GM18873 (cell line): Measurements from ENCODE around the gene CLCNKB.
"Not testable (repeated sequence)": the region's sequence is repeated elsewhere in the genome, so short reads cannot be mapped to it uniquely, and the experiment has no call there.

ENCODE experiments used
- ATAC-seq: cut with Tn5 transposase; IDR thresholded peaks from one replicate; pipeline ENCODE4 v1.9.1; 2021; ENCODE audit warnings: mild to moderate bottlenecking, moderate library complexity, moderate number of reproducible peaks; ENCODE audit not compliant: unreplicated experiment, low FRiP score

CLCNKB gene

GRCh38 chr1:16014509-16015482 is 28.8 kb upstream of the CLCNKB start:
- ATAC-seq, result no peak

DNA sequence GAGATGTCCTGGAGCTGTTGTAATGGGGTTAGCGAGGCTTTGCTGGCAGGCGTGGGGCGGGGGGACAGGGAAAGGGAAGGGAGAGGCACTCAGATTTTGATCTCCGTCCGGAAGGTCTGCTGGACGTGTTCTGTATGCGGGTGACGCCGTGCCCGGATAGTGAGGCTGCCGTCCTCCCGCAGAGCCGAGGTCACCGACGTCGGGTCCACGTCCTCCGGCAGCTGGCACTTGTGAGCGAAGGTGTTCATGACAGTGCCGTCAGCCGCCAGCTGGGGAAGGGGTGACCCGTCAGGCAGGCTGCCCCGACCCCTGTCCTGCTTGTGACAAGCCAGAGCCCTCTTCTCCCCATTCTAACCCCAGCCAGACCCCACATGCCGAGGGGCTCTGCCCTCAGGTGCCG is 28.1 kb upstream of the CLCNKB start:
- ATAC-seq, result no peak

DNA sequence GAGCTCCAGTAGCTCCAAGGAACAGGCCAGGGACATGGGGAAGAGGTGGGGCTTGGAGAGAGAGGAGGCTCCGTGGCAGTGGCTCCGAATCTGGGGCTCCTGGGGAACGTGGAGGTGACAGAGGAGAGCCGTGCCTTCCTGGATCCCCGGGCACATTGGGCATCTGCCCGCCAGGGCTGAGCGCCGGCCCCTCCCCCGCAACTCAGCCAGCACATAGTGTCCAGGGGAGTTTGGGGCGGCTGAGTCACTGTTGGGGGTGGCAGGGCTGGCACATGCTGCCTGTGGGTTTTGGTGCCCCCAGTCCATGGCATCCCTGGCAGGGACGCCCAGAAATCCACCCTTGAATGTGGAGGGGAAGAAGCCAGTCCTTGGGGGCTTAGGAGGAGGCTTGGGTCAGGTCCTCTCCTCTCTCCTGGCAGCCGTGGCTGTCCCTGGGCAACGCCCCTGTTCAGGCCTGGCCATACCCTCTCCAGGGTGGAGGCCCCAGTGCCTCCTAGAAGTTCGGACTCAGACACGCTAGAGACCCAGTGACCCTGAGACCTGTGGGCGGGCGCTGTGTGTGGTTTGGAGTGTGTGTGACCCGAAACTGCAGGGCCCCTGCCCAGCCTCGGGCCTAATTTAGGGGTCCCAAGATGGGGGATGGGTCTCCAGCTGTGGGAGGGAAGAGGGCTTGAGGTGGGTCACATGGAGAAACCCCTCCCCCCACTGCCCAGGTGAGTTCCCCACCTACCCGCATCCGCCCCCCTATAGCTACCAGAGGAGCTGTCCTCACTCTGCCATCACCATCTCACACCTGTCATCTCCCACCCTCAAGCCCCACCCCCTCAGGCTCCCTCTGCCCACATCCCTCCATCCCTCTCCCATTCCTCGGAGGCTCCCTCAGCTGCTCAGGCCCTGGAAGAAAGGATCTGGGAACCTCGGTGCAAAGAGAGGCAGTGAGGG is 27.4 kb upstream of the CLCNKB start:
- no peak for ATAC-seq

DNA sequence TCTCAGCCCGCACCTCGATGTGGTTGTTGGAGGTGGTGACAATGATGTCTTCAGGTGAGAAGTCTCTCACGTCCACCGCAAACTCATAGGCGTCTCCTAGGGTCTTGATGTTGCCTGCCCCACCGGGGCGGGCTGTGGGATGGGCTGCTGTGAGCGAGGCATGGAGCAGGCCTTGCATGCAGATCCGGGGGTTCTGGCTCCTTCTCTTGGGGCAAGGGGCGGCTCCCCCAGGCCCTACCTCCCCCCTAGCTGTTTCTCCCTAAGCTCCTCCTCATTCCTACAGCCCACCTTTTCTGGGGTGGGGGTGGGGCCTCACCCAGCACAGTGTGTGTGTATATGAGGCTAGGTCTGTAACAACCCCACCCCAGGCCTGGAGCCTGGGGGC is 26.5 kb upstream of the CLCNKB start:
- ATAC-seq, result no peak

DNA sequence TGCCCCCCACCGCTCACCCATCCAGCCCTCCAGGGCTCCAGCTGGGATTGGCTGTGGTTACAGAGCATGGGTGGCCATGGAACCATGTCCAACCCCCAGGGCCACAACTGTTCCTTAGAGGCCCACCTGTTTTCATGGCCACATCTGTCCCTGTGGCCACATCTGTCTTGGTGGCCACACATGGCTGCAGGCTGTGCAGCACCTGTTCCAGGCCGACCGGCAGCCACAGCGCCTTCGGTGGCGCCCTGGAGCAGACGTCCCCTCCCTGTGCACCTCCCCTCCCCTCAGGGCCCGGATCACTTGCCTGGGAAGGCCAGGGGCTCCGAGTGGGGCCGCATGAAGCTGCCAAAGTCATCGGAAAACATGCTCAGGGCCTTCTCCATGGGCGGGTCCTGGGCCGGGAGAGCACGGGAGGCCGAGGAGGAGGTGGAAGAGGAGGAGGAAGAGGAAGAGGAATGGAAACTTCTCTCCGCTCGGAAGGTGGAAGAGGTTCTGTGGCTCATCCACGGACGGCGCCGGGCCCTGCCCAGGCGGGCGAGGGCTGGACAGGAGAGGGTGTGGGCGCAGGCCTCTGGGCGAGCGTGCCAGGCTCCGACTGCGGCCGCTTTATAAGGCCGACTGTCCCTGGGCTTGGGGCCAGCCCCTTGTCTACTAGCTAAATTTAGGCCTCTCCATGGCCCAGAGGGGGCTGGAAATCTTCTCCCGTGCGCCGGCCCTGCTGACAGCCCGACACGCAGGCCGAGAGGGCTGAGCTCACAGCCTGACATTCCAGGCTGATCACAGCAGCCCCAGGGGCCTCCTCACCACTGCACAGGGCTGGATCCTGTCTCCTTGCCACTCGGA is 25.9 kb upstream of the CLCNKB start, which contains the start of gene HSPB7:
Gene HSPB7, minus strand, starts transcription at position 583 of the 843 bp plus-strand sequence. Its CDS starts 80 bp downstream, at position 503.
- ATAC-seq, result no peak

DNA sequence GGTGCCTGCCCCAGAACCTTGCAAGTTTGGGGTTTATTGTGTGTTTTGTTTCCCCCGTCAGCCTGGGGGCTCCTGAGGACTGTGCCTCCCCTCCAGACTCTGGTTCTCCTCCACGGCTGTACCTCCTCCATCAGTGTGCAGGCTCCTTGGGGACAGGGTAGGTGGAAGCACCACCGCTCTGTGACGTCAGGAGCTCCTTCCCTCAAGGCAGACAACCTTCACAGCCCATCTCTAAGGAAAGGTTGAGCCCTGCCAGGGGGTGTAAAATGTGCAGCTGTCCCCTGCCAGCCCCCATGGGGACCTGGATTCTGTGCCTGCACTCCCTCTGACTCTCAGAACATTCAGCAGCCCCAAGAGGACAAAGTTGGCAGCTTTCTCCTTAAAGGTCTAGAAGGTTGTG is 25.3 kb upstream of the CLCNKB start:
- no peak for ATAC-seq

DNA sequence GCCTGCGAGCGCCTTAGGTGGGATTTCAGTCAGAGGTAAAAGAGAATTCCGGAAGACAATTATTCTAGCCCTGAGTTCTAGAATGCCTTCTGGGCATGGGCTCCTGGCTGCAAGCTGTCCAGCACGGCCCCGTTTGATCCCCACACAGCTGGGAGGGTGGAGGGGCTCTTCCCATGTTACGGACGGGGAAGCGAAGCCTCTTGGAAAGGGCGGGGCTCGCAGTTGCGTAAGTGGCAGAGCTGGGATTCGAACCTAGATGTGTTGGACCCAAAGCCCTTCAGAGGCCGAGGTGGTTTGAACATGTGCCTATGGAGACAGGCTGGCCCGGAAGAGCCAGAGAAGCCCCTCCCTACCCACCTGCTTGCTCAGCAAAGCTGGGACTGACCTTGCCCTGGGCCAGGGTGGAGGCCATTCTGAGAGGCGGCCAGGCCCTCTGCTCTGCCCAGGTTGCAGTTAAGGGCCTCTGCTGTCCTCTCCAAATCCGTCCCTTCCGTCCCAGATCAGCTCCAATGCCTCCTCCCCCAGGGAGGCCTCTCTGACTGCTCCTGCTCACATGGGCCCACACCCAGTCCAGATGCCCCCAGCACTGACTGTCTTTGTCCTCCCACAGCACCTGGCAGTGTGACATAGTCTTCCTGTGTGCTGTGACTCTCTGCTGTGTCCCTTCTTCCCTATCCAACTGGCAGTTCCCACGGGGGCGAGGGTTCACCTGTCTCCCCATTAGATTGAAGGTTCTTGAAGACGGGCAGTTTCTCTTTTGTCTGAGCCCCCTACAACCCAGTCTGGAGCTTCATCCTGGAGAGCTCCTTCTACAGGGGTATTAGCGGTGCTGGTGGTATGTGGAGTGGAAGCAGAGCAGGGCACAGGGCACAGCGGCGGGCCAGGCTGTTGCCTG is 24.6 kb upstream of the CLCNKB start:
- ATAC-seq, result no peak

DNA sequence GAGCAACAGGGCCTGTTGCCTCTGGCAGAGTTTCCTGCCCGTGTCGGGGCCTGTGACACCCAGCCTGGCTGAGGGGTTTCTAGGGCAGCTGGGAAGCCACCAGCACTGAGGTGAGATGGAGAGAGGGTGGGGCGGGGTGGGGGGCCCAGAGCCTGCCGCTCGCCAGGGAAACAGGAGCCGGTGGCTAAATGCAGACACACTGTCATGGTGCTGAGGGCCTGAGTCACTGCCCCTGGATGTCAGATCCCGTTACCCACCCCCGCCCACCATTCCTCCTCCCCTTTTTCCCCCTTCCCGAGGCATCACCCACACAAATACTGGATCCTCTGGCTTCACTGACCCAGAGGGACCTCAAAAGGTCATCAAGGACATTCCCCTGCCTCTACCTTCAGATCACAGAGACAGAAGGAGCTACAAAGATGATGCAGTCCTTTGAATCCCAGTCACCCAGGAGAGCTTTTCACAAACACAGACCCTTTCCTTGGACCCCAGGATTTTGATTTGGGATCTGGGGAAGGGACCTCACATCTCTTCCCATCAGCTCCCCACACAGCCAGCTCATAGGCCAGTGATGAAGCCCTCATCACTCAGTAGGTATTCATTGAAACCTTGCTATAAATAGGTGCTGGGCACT is 23.8 kb upstream of the CLCNKB start:
- ATAC-seq, result no peak

DNA sequence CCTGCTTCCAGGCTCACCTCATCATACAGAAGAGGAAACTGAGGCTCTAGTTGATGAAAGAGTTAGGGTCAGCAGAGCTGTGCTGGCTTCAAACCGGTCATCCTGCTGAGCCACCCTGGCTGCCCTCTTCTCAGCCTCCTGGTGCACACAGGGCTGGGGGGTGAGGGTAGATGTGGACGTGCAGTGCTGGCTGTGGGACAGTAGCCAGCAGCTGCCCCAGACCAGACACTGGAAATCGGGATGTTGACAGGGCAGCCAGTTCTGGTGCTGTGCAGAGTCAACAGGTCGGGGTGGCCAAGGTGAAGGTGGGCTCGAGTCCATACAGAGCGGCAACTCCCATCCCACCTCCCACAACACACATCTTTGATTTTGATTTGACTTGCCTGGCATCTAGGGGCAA is 23.3 kb upstream of the CLCNKB start:
- no peak for ATAC-seq

GRCh38 chr1:16020878-16021277 is 22.7 kb upstream of the CLCNKB start:
- ATAC-seq, result not testable (repeated sequence)

- ATAC-seq, result no peak
Measured at GRCh38 chr1:16021681-16022080, 21.9 kb upstream of the CLCNKB start, which contains the start of gene CLCNKA. Gene CLCNKA, plus strand, starts transcription at chr1:16022036. Its CDS starts 584 bp downstream, at chr1:16022620.

- ATAC-seq, result no peak
Measured at GRCh38 chr1:16022393-16022792, 21.2 kb upstream of the CLCNKB start.

- ATAC-seq, result no peak
Measured at GRCh38 chr1:16023050-16023653, 20.4 kb upstream of the CLCNKB start.

- not testable (repeated sequence) for ATAC-seq
Measured at GRCh38 chr1:16026302-16026701, 17.3 kb upstream of the CLCNKB start.

GRCh38 chr1:16026723-16027484 is 16.7 kb upstream of the CLCNKB start:
- ATAC-seq, result no peak

DNA sequence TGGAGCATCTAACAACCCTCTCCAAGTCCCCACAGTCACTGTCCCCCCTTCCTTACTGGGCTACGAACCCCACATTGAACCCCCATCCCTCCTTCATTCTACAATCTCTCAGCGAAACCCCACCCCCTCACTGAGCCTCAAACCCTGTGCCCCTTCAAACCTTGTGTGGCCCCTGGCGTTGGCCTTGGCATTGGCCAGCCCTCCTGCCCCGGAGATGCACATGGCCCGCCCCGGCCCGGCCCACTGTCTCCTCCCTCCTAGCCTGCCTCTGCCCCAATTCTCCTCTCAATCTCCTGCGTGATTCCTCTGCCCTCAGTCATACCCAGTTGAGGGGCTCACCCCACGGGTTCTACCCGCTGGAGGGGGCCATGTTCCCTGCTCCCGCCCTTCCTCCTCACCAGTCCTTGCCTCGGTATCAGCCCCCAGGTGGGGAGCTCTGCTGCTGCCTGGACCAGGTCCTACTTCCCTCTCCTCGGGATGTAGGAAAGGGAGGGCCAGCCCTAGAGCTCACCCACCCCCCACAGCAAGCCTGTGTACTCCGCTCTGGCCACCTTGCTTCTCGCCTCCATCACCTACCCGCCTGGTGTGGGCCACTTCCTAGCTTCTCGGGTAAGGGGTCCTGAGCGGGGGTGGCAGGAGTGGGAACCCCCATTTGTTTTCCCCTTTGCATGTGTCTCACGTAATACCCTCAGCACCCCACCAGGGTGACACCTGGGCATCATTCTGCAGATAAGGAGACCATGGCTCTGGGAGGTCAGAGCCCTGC is 15.2 kb upstream of the CLCNKB start:
- ATAC-seq, result no peak

GRCh38 chr1:16029003-16029268 is 14.6 kb upstream of the CLCNKB start:
- ATAC-seq, result not testable (repeated sequence)
